Naive thymus-derived CD8-positive, alpha-beta T cell (primary cell): ENCODE results near the gene PSMD1. TPM values are rescaled to one million over a fixed set of nuclear protein-coding genes. Genes with fewer than 3 reads are reported as not detected.
"Not testable (repeated sequence)": the region's sequence is repeated elsewhere in the genome, so short reads cannot be mapped to it uniquely, and the experiment has no call there.

Experiments
- ATAC-seq, 2 donors: fragments of 150-1000 bp; cut with Tn5 transposase in 1 of 2; sonication (Bioruptor Pico), chemical (Tn5 transposase) in 1 of 2; 1 replicate in 1 of 2; 2 replicates in 1 of 2; pipeline ENCODE4 v1.10.0; 2021; ENCODE audit warnings: mild to moderate bottlenecking in 2 of 2, moderate library complexity in 2 of 2
- POLR2A ChIA-PET: fragments of 350-600 bp; sonication (Branson Sonifier 250); formaldehyde crosslinking; loops from one replicate; lab custom pipeline; 2021; ENCODE audit warnings: antibody characterized with exemption; lab: Charles Lee
- DNase-seq, 10 donors: peaks; one replicate each; pipeline versions ENCODE4 v3.0.0 to v3.0.0-alpha.2; 2020 to 2022
- H3K27ac Mint-ChIP-seq, 10 donors: one replicate each; pipeline ENCODE4 v1.8.0; 2020 to 2022; ENCODE audit warnings: mild to moderate bottlenecking in 10 of 10, mixed read lengths in 10 of 10, moderate library complexity in 4 of 10, inconsistent platforms in 1 of 10
- H3K27me3 Mint-ChIP-seq, 5 donors: one replicate each; pipeline ENCODE4 v1.8.0; 2021 to 2022; ENCODE audit warnings: mixed read lengths in 5 of 5
- H3K36me3 Mint-ChIP-seq, 3 donors: one replicate each; pipeline ENCODE4 v1.8.0; 2020 to 2022; ENCODE audit warnings: mixed read lengths in 3 of 3, mild to moderate bottlenecking in 2 of 3, inconsistent platforms in 1 of 3
- H3K4me1 Mint-ChIP-seq, 4 donors: one replicate each; pipeline ENCODE4 v1.8.0; 2021 to 2022; ENCODE audit warnings: mixed read lengths in 4 of 4
- H3K4me3 Mint-ChIP-seq, 10 donors: one replicate each; pipeline ENCODE4 v1.8.0; 2020 to 2022; ENCODE audit warnings: mild to moderate bottlenecking in 10 of 10, mixed read lengths in 10 of 10, moderate library complexity in 6 of 10, inconsistent platforms in 1 of 10
- H3K9me3 Mint-ChIP-seq, 9 donors: one replicate each; pipeline ENCODE4 v1.8.0; 2020 to 2022; ENCODE audit warnings: mixed read lengths in 9 of 9, mild to moderate bottlenecking in 3 of 9, inconsistent platforms in 1 of 9, moderate library complexity in 1 of 9
- polyA plus RNA-seq, 3 donors: library from polyadenylated mRNA; unstranded; fragments of 300-500 nt; fragmentation: Illumina TruSeq; gene quantifications; one replicate each; pipeline ENCODE4 v1.2.3, GENCODE V29; 2021
- total RNA-seq, 8 experiments: library from RNA in 2 of 8; stranded (reverse) in 2 of 8; gene quantifications; one replicate each; pipeline ENCODE4 v1.2.3 and lab custom pipeline; 2021 to 2026

Gene PSMD1
- total and polyA plus RNA-seq, 5 experiments from 2014 or later, result 41.6 to 54.3 (median 46.0) TPM

- POLR2A ChIA-PET, result interaction anchor here (0.6 kb wide), 1 partner anchor 1983 kb away, joined by 4 read pairs; no protein-coding TSS in a partner anchor
Observed at GRCh38 chr2:231130336-231131056, 73.8 kb downstream of the PSMD1 start.

GRCh38 chr2:231132129-231132528 is 75.5 kb downstream of the PSMD1 start:
- no peak for ATAC-seq
- no peak overlapping the region for H3K4me3 Mint-ChIP-seq
- no peaks in the 10 kb centered on the region for H3K27me3 Mint-ChIP-seq
- POLR2A ChIA-PET, result no interaction called here
- no peak overlapping the region for H3K27ac Mint-ChIP-seq
- H3K4me1 Mint-ChIP-seq, result peaks cover 0 to 8% (median 6%) of the 10 kb centered on the region in 4 donors
- DNase-seq, result no peak
- H3K9me3 Mint-ChIP-seq, result no peaks in the 10 kb centered on the region
- peaks cover 0 to 9% (median 0%) of the 10 kb centered on the region in 3 donors for H3K36me3 Mint-ChIP-seq

More at GRCh38 chr2:231130336-231131056, 73.8 kb downstream of the PSMD1 start:
- H3K27me3 Mint-ChIP-seq, result no peaks in the 10 kb centered on the region
- H3K9me3 Mint-ChIP-seq, result no peaks in the 10 kb centered on the region
- no peak overlapping the region for H3K4me3 Mint-ChIP-seq
- DNase-seq, result no peak
- H3K27ac Mint-ChIP-seq, result peak overlapping the region in 1 of 10 donors; percentile 83
- peaks cover 0 to 7% (median 5%) of the 10 kb centered on the region in 4 donors for H3K4me1 Mint-ChIP-seq
- peaks cover 0 to 11% (median 0%) of the 10 kb centered on the region in 3 donors for H3K36me3 Mint-ChIP-seq
- ATAC-seq, result no peak

GRCh38 chr2:231133365-231134099 is 76.9 kb downstream of the PSMD1 start:
- POLR2A ChIA-PET, result no interaction called here
- no peak overlapping the region for H3K27ac Mint-ChIP-seq
- H3K4me3 Mint-ChIP-seq, result no peak overlapping the region

GRCh38 chr2:231134910-231135655 is 78.4 kb downstream of the PSMD1 start:
- POLR2A ChIA-PET, result no interaction called here
- peaks cover 0 to 30% (median 3%) of the 10 kb centered on the region in 3 donors for H3K36me3 Mint-ChIP-seq
- no peak for DNase-seq
- no peaks in the 10 kb centered on the region for H3K27me3 Mint-ChIP-seq
- peaks cover 0 to 7% (median 4%) of the 10 kb centered on the region in 4 donors for H3K4me1 Mint-ChIP-seq
- no peak overlapping the region for H3K4me3 Mint-ChIP-seq
- no peaks in the 10 kb centered on the region for H3K9me3 Mint-ChIP-seq
- H3K27ac Mint-ChIP-seq, result no peak overlapping the region
- no peak for ATAC-seq

More at GRCh38 chr2:231133365-231134099, 76.9 kb downstream of the PSMD1 start:
- H3K27me3 Mint-ChIP-seq, result no peaks in the 10 kb centered on the region
- H3K36me3 Mint-ChIP-seq, result peaks cover 0 to 19% (median 0%) of the 10 kb centered on the region in 3 donors
- no peak for ATAC-seq
- H3K4me1 Mint-ChIP-seq, result peaks cover 0 to 7% (median 5%) of the 10 kb centered on the region in 4 donors
- no peaks in the 10 kb centered on the region for H3K9me3 Mint-ChIP-seq
- DNase-seq, result no peak

GRCh38 chr2:231138699-231139098 is 82.0 kb downstream of the PSMD1 start:
- DNase-seq, result no peak
- Mint-ChIP-seq H3K27ac (no peak overlapping the region), H3K9me3 (no peaks in the 10 kb centered on the region), H3K36me3 (peaks cover 0 to 34% (median 3%) of the 10 kb centered on the region in 3 donors), H3K27me3 (no peaks in the 10 kb centered on the region), H3K4me3 (no peak overlapping the region), H3K4me1 (peaks cover 0 to 6% (median 1%) of the 10 kb centered on the region in 4 donors)
- POLR2A ChIA-PET, result no interaction called here
- ATAC-seq, result no peak

- Mint-ChIP-seq H3K36me3 (peaks cover 0 to 38% (median 3%) of the 10 kb centered on the region in 3 donors), H3K4me3 (no peak overlapping the region), H3K27me3 (no peaks in the 10 kb centered on the region), H3K9me3 (no peaks in the 10 kb centered on the region), H3K27ac (peak overlapping the region in 1 of 10 donors; percentile 66), H3K4me1 (peaks cover 0 to 6% (median 1%) of the 10 kb centered on the region in 4 donors)
- POLR2A ChIA-PET, result interaction anchor here (0.6 kb wide), 1 partner anchor 8 kb away, joined by 6 read pairs; no protein-coding TSS in a partner anchor
- ATAC-seq, result no peak
- no peak for DNase-seq
Observed at GRCh38 chr2:231139796-231140195, 83.1 kb downstream of the PSMD1 start.

GRCh38 chr2:231140808-231141207 is 84.1 kb downstream of the PSMD1 start:
- not testable (repeated sequence) for H3K4me3 Mint-ChIP-seq, H3K27me3 Mint-ChIP-seq, H3K27ac Mint-ChIP-seq, H3K4me1 Mint-ChIP-seq, ATAC-seq, H3K9me3 Mint-ChIP-seq, DNase-seq
- peaks cover 0 to 42% (median 3%) of the 10 kb centered on the region in 3 donors for H3K36me3 Mint-ChIP-seq
- POLR2A ChIA-PET, result interaction anchor here (0.6 kb wide), 2 partner anchors 319 to 1475 kb away, joined by 3 to 5 read pairs; no protein-coding TSS in a partner anchor

- no peak for ATAC-seq
- Mint-ChIP-seq H3K27ac (no peak overlapping the region), H3K9me3 (no peaks in the 10 kb centered on the region), H3K4me3 (no peak overlapping the region), H3K4me1 (no peaks in the 10 kb centered on the region), H3K27me3 (no peaks in the 10 kb centered on the region), H3K36me3 (peaks cover 3 to 58% (median 4%) of the 10 kb centered on the region in 3 donors)
- POLR2A ChIA-PET, result interaction anchor here (0.7 kb wide), 1 partner anchor 159 kb away, joined by 9 read pairs; no protein-coding TSS in a partner anchor
- no peak for DNase-seq
Observed at GRCh38 chr2:231144896-231145295, 88.2 kb downstream of the PSMD1 start.

GRCh38 chr2:231146665-231147064 is 90.0 kb downstream of the PSMD1 start:
- Mint-ChIP-seq H3K9me3 (no peaks in the 10 kb centered on the region), H3K4me3 (no peak overlapping the region), H3K27me3 (no peaks in the 10 kb centered on the region), H3K36me3 (peaks cover 3 to 61% (median 4%) of the 10 kb centered on the region in 3 donors), H3K4me1 (no peaks in the 10 kb centered on the region), H3K27ac (peak overlapping the region in 3 of 10 donors; percentile 24 to 88 (median 36))
- no peak for ATAC-seq
- POLR2A ChIA-PET, result no interaction called here
- no peak for DNase-seq

- no peaks in the 10 kb centered on the region for H3K27me3 Mint-ChIP-seq
- H3K9me3 Mint-ChIP-seq, result no peaks in the 10 kb centered on the region
- no peaks in the 10 kb centered on the region for H3K4me1 Mint-ChIP-seq
- no peak overlapping the region for H3K4me3 Mint-ChIP-seq
- POLR2A ChIA-PET, result no interaction called here
- peaks cover 4 to 73% (median 12%) of the 10 kb centered on the region in 3 donors for H3K36me3 Mint-ChIP-seq
- DNase-seq, result no peak
- ATAC-seq, result no peak
- no peak overlapping the region for H3K27ac Mint-ChIP-seq
Observed at GRCh38 chr2:231152800-231153557, 96.3 kb downstream of the PSMD1 start.

- Mint-ChIP-seq H3K4me3 (no peak overlapping the region), H3K27me3 (no peaks in the 10 kb centered on the region), H3K36me3 (peaks cover 6 to 62% (median 10%) of the 10 kb centered on the region in 3 donors), H3K9me3 (no peaks in the 10 kb centered on the region), H3K4me1 (peaks cover 4 to 18% (median 10%) of the 10 kb centered on the region in 4 donors), H3K27ac (peak overlapping the region in 1 of 10 donors; percentile 24)
- POLR2A ChIA-PET, result no interaction called here
- no peak for DNase-seq
- ATAC-seq, result no peak
Observed at GRCh38 chr2:231159306-231159705, 102.6 kb downstream of the PSMD1 start.

GRCh38 chr2:231160701-231161100 is 104.0 kb downstream of the PSMD1 start:
- DNase-seq, result no peak
- H3K9me3 Mint-ChIP-seq, result no peaks in the 10 kb centered on the region
- POLR2A ChIA-PET, result no interaction called here
- no peaks in the 10 kb centered on the region for H3K27me3 Mint-ChIP-seq
- H3K4me3 Mint-ChIP-seq, result no peak overlapping the region
- peak overlapping the region in 2 of 10 donors; percentile 18 to 33 for H3K27ac Mint-ChIP-seq
- ATAC-seq, result no peak
- H3K36me3 Mint-ChIP-seq, result peaks cover 6 to 65% (median 8%) of the 10 kb centered on the region in 3 donors
- peaks cover 4 to 18% (median 10%) of the 10 kb centered on the region in 4 donors for H3K4me1 Mint-ChIP-seq
